HUES64 (cell line): ENCODE measurements around the gene WNT5A.

ENCODE experiments used
- H3K27ac ChIP-seq: 2 replicates; pipeline ENCODE4 v1.7.0; 2013; ENCODE audit warnings: low read depth, low read length, inconsistent platforms
- H3K27me3 ChIP-seq: 2 replicates; pipeline ENCODE4 v1.6.1; 2013; ENCODE audit warnings: mild to moderate bottlenecking, low read length; ENCODE audit not compliant: insufficient read depth
- H3K36me3 ChIP-seq: 2 replicates; pipeline ENCODE4 v1.6.1; 2013; ENCODE audit warnings: mild to moderate bottlenecking, low read length; ENCODE audit not compliant: insufficient read depth
- H3K4me1 ChIP-seq: 2 replicates; pipeline ENCODE4 v1.6.1; 2013; ENCODE audit warnings: mild to moderate bottlenecking, low read length, moderate library complexity; ENCODE audit not compliant: insufficient read depth
- H3K4me3 ChIP-seq: 2 replicates; pipeline ENCODE4 v1.5.1; 2013; ENCODE audit warnings: mild to moderate bottlenecking, low read length, moderate library complexity
- H3K9ac ChIP-seq: 2 replicates; pipeline ENCODE4 v1.6.1; 2013; ENCODE audit warnings: mild to moderate bottlenecking, low read depth, low read length
- H3K9me3 ChIP-seq: 2 replicates; pipeline ENCODE4 v1.6.1; 2013; ENCODE audit warnings: low read depth, low read length; ENCODE audit not compliant: insufficient read depth
- WGBS: fragments of 150-250, 120-280 bp; methylation state at CpG from one replicate; pipeline ENCODE4 v1.1.7; 2013; ENCODE audit warnings: missing lambda C conversion rate; 5-methylcytosine and 5-hydroxymethylcytosine counted together

The WNT5A gene

GRCh38 chr3:55488398-55489055, 1.4 kb upstream of the WNT5A start:
- Histone ChIP-seq H3K4me1 (peaks cover 12% of the 10 kb centered on the region), H3K27me3 (peaks cover 82% of the 10 kb centered on the region), H3K9ac (no peak overlapping the region), H3K36me3 (no peaks in the 10 kb centered on the region), H3K4me3 (peak overlapping the region; percentile 73), H3K9me3 (no peaks in the 10 kb centered on the region), H3K27ac (no peak overlapping the region)
- WGBS: under 1% methylated on average over 30 of the region's 30 CpGs

DNA sequence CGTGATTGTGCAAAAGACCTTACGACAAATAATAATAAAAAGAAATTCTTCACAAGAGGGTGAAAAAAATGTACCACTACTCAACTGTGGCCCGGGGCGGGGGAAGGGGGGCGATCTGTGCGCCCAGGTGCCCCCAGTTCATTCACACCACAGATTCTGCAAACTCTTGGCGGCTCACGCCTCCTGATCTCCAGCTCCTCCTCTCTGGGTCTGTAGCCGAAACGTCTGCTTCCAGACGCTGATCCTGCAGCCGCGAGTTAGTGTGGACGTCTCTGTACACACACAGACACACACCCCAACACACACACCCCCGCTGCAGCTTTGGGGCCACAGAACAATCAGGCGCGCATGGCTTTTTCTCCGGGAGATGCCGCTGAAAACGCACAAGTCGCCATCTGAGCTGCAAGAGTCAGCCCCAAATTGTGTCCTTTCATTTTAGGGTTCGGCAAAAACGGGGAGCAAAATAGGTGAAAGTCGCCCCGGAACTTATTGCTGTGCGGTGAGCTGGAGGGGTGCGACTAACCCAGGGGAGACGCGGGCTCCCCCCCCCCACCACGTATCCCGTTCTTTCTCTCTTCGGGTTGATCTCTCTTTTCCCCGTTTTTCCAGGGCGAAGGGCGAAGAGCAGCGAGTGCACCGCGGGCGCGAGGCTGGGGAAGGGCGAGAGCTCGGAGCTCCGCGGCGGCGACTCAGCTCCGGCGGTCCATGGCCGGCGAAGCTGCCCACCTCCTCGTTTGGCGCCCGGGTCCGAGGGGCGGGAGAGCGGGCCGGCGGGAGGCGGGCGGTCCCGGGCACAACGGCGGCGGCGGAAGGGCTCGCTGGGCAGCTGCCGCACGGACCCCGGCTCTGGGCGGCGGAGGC, 505 bp upstream of the WNT5A start:
- WGBS: under 1% methylated on average over 69 of the region's 71 CpGs
- Histone ChIP-seq H3K27me3 (peaks cover 88% of the 10 kb centered on the region), H3K36me3 (no peaks in the 10 kb centered on the region)

DNA sequence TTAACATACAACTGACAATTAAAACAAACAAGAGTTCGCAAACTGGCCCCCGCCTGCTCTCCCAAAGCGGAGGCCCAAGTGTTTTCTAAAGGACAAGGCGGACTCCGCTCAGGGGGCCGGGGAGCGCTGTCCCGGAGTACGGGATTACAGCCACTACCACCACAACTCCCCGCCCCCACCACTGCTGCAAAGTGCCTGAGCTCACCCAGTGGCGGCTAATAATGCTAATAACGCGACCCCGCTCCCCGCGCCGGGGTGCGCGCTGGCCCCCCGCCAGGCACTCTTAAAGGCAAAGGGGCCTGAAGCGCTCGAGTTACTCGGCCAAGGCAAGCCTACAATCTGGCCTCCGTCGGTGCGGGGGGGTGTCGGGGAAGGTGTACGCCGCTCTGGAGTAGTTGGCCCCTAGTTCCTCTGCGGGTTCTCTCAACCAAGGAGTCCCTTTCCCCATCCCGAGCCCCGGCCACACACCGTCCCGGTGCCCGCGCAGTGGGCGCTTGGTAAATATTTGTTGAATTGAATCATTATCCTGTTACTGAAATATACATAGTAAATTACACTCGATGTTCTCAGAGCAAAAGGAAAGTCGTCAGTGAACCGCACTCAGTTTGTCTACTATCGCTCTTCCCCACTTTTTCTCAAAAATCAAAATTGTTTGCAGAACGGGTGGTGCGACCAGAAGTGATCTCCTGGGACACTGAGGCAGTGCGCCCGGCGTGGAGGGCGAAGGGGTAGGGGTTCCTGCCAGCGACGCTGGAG, 827 bp downstream of the WNT5A start:
- no peaks in the 10 kb centered on the region for H3K9me3 ChIP-seq
- peak overlapping the region; percentile 47; the same call in 1 of the 2 replicates for H3K9ac ChIP-seq
- peaks cover 16% of the 10 kb centered on the region for H3K4me1 ChIP-seq
- peaks cover 91% of the 10 kb centered on the region for H3K27me3 ChIP-seq
- H3K27ac ChIP-seq: no peak overlapping the region
- WGBS: under 1% methylated on average over 41 of the region's 49 CpGs
- no peaks in the 10 kb centered on the region for H3K36me3 ChIP-seq
- H3K4me3 ChIP-seq: peak overlapping the region; percentile 73

More for the DNA sequence above, 505 bp upstream of the WNT5A start:
- Histone ChIP-seq H3K27ac (no peak overlapping the region), H3K4me3 (peak overlapping the region; percentile 73), H3K4me1 (peaks cover 16% of the 10 kb centered on the region), H3K9ac (peak overlapping the region; percentile 53), H3K9me3 (no peaks in the 10 kb centered on the region)

GRCh38 chr3:55484801-55485791, 2.0 kb downstream of the WNT5A start:
- peak overlapping the region; percentile 47; the same call in 1 of the 2 replicates for H3K9ac ChIP-seq

DNA sequence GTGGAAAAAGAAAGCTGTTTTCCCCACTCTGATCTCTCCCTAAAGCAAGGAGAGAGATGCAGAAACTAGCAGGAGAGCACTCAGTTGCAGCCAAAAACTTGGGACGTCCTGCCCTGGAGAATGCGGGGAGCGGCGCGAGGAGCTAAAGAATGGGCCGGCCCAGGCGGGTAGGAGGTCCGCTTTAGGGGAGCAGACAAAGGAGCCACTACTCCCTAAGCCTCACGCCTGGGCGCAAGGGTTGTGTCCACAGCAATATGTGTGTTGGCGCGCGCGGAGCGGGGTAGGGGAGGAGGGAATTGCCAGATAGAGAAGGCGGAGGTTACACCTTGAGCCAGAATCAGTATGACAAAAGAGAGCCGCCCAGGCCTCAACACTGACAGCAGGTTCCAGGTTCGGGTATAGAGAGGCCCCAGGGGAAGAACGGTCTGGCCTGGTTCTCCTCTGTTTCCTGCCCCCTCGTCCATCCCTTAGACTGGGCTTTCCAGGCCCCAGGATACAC, 2.9 kb downstream of the WNT5A start:
- Histone ChIP-seq H3K27ac (no peak overlapping the region), H3K36me3 (no peaks in the 10 kb centered on the region), H3K4me1 (peaks cover 16% of the 10 kb centered on the region; the same call in 1 of the 2 replicates), H3K27me3 (peaks cover 91% of the 10 kb centered on the region), H3K4me3 (peak overlapping the region; percentile 47), H3K9ac (no peak overlapping the region), H3K9me3 (no peaks in the 10 kb centered on the region)
- 71% methylated on average over 20 of the region's 20 CpGs for WGBS

More at GRCh38 chr3:55484801-55485791, 2.0 kb downstream of the WNT5A start:
- Histone ChIP-seq H3K9me3 (no peaks in the 10 kb centered on the region), H3K27ac (no peak overlapping the region), H3K27me3 (peaks cover 91% of the 10 kb centered on the region), H3K4me3 (peak overlapping the region; percentile 73), H3K4me1 (peaks cover 19% of the 10 kb centered on the region), H3K36me3 (no peaks in the 10 kb centered on the region)
- 6% methylated on average over 54 of the region's 57 CpGs for WGBS

DNA sequence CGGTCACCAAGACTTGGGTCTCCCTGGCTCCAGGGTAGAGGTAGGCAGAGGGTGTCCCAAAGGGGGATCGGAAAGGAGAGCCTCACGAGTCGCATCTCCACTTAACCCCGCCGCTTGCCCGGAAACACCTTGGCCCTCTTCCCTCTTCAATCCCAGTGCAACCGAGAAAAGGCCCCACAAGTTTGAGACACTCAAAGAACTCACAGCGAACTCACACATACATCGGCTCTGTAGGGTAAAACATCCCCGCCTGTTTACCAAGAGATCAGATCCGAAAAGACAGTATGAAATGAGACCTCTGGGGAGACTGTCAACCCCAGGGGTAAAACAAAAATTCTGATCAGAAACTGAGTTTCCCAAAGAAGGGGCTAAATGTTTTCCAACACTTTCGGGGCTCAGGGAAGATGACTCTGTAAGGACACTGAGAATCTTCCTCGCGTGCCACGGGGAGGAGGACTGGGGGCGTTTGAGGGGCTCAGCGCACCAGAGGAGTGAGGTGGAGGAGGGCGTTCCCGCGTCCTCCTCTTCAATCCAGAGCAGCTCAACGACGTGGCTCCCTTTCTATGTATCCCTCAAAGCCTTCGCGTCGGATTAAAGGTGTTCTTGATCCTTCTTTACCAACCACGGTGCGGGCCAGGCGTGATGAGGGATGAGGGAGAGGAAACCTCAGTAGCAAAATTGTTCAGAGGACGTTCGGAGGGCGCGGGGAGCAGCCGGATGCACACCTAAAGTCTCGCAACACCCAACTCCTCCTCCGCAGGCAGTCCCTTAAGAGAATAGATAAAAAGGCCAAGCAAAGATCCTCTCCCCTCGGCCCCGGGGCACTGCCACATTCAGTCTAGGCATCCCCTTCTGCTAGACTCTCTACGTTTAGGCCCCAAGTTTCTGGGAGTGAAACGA, 3.7 kb downstream of the WNT5A start:
- H3K27ac ChIP-seq: no peak overlapping the region
- no peaks in the 10 kb centered on the region for H3K9me3 ChIP-seq
- peaks cover 16% of the 10 kb centered on the region; the same call in 1 of the 2 replicates for H3K4me1 ChIP-seq
- 82% methylated on average over 40 of the region's 40 CpGs for WGBS
- peaks cover 88% of the 10 kb centered on the region for H3K27me3 ChIP-seq
- H3K4me3 ChIP-seq: peak overlapping the region; percentile 47
- H3K9ac ChIP-seq: no peak overlapping the region
- H3K36me3 ChIP-seq: 0 out of 2 replicates have a peak, but pooled peaks cover 3% of the 10 kb centered on the region

DNA sequence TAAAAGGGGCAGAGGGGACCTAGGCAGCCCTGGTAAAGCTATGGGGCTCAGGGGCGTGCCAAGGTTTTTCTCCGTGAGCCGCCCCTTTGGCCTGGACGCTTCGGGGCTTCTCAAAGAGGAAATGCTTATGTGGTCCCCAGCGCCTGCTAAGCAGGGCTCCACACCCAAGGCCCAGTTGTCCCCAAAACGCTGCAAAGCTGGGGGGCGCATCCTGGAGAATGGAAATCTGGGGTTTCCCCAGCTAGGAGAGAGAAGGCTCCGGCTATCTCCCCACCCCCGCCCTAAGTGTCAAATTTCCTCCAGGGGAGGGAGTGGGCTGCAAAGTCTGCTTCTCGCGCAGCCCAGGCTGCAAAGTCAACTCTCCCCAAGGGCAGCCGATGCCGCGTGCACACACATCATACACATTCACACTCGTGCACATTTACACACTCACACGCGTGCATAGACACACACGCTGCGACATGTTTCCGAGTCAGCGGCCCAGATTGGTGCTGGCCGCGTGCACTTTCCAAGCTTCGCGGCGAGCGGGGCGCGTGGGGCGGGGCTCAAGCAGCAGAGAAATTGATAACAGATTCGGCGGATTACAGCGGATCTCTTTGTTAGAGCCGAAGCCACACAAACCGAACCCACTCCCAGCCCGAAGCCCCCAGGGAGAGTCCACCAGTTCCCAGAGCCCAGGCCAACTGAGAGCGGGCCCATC, 4.5 kb downstream of the WNT5A start:
- Histone ChIP-seq H3K36me3 (0 out of 2 replicates have a peak, but pooled peaks cover 3% of the 10 kb centered on the region), H3K27me3 (peaks cover 83% of the 10 kb centered on the region)
- WGBS: 36% methylated on average over 38 of the region's 38 CpGs

DNA sequence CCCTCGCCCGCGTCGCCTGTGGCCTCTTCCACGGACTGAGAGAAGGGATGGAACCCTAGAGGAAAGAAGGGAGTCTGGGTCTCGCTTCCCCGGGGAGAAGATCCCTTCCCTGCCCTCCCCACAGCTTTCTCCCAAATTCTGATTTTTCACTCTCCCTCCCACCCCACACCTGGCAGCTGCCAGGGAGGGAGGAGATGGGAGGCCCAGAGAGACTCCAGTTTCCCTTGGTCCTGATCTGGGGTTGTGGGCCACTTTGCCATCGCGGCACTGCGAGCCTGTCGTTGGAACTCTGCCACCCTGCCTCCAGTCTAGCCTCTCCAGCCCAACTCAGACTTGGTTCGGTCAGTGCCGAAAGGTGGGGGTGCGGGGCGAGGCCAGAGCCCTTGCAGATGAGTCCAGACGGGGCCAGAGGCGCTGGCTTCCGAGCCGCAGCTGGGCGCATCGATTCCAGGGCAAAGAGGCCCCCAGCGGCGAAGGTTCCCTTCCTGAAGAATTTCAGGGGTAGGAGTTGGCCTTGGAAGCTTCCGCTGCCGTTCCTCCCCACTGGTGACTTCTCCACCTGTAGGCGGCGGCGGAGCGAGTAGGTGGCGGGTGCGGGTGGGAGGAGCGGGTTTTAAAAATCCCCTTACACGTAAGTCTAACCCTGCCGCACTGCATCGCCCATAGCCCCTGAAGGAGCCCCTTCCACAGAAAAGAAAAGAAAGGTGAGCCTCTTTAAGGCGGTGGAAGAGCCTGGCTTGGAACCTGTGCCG, 5.2 kb downstream of the WNT5A start:
- H3K4me3 ChIP-seq: peak overlapping the region; percentile 47
- peaks cover 76% of the 10 kb centered on the region for H3K27me3 ChIP-seq
- H3K9me3 ChIP-seq: no peaks in the 10 kb centered on the region
- peaks cover 16% of the 10 kb centered on the region; the same call in 1 of the 2 replicates for H3K4me1 ChIP-seq
- no peak overlapping the region; the same call in 1 of the 2 replicates for H3K27ac ChIP-seq
- WGBS: 3% methylated on average over 28 of the region's 37 CpGs
- H3K9ac ChIP-seq: peak overlapping the region; percentile 7; the same call in 1 of the 2 replicates
- H3K36me3 ChIP-seq: 0 out of 2 replicates have a peak, but pooled peaks cover 3% of the 10 kb centered on the region

More for the DNA sequence above, 4.5 kb downstream of the WNT5A start:
- H3K27ac ChIP-seq: no peak overlapping the region; the same call in 1 of the 2 replicates
- no peak overlapping the region; the same call in 1 of the 2 replicates for H3K9ac ChIP-seq
- H3K4me1 ChIP-seq: peaks cover 16% of the 10 kb centered on the region; the same call in 1 of the 2 replicates
- H3K4me3 ChIP-seq: peak overlapping the region; percentile 47
- no peaks in the 10 kb centered on the region for H3K9me3 ChIP-seq
